MV-4-11 (cell line): ENCODE results near the gene SNAPC4.
"Not testable (repeated sequence)": the region's sequence is repeated elsewhere in the genome, so short reads cannot be mapped to it uniquely, and the experiment has no call there.

Experiments used
- DNase-seq: peaks from one replicate; lab custom pipeline; 2025; lab: John Stamatoyannopoulos, UW

SNAPC4 gene

DNA sequence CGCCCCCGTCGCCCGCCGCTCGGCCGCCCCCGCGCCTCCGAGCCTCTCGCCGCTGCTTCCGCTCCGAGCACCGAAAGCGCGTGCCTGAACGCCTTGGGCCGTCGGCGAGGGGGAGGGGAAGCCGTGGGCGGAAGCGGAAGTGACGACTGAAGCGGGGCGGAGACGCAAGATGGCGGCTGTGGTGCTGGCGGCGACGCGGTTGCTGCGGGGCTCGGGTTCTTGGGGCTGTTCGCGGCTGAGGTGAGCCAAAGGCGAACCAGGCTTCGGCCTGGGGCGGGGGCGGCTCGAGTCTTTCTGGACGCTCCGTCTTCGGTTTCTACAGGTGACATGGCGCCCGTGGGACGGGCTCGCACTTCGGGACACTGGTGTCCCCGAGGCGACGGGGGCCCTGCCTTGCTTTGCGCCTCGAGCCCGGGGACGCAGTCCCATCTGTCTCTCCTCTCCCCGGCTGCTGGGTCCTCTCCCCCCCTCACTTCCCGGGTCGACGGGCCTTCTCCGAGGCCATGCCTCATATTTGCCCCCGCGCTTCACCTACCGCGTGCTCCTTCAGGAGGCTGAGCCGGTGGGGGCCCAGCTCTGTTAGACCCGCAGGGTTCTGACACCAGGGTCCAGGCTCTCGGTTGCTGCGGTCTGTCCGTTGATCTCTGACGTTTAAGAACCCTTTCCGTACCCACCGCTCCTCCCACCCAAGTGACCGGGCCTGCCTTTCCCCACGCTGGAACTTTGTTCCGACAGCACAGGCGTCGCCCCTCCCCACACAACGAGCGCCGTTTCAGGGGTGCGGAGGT is 10.7 kb upstream of the SNAPC4 start, which contains the start of the genes ENTR1 and PMPCA:
Gene ENTR1 (minus strand): TSS at position 115 of the 788 bp plus-strand sequence. CDS start 217 bp downstream, outside the sequence.
Gene PMPCA (plus strand): TSS at position 159 of the 788 bp plus-strand sequence. CDS start 11 bp downstream, at position 170.
- peak; percentile 83 for DNase-seq

DNA sequence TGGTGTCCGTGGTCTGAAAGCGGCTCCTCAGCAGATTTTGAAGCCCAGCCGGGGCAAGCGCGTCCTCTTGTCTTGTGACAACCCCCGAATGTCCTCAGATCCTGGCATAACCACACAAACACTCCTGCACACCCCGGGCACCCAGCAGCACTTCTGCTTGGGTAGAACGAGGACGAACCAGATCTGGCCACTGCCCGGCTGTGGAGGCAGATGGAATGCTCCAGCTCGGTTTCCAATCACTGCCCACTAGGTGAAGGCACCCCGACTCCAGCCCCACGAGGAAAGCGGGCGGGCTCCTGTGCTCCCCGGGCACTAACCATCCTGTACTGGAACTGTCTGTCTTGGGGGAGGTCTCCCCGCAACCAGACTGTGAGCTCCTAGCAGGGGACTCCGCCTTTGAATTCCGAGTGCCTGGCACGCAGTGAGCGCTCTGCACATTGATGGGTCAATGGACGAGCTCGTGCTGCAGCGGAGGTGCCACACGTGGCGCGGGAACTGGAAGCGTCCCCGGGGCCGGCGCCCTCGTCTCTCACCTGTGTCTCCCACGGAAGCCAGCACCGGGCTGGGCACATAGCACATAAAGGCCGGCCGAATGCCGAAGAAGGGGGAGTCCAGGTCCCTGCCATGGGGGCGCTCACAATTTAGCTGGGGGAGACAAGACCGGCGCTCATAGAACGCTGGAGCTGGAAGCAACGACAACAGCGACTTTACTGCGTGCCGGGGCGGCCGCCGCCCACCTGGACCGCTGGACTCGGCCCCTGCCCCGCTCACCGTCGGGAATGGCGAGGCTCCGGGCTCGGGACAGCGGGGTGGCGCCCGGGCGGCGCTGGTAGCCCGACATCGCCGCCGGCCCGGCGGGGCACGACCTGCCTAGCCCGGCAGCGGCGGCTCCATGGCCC is 9.8 kb upstream of the SNAPC4 start:
- no peak for DNase-seq

DNA sequence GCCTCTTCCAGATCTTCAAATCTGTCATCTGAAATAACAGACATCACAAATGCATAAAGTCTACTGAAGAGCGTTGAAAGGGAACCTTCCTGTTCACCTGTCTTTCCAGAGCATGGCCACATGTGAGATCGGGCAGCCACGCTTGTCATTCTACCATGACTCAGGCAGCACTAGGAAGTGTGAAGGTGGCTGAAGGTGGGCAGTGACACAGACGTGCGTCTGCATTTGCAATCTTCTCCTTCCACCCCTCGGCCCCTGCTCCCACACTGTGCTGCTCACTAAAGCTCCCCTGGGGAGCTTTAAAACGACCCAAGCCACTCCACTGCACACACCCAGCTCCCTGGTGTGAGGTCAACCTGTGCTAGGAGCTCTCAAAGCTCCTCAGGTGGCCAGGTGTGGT is 7.9 kb upstream of the SNAPC4 start:
- no peak for DNase-seq

DNA sequence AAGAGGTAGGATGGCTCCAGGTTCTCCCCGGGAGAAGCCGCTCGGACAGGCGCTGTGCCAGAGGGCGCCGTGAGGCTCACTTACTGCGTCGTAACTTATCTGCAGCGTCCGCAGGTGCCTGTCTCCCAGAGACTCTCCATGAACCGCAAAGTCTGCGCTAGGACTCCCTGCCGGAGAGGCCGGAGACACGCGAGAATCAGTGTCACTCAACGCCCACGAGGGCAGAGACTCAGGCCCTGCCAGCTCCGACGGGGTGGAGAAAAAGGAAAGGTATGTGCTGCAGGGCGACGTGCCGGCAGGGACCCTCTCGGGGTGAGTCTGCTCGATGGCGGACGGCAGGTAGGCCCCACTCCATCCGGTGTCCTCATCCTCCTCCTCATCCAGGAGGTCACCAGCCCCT is 7.1 kb upstream of the SNAPC4 start:
- not testable (repeated sequence) for DNase-seq

DNA sequence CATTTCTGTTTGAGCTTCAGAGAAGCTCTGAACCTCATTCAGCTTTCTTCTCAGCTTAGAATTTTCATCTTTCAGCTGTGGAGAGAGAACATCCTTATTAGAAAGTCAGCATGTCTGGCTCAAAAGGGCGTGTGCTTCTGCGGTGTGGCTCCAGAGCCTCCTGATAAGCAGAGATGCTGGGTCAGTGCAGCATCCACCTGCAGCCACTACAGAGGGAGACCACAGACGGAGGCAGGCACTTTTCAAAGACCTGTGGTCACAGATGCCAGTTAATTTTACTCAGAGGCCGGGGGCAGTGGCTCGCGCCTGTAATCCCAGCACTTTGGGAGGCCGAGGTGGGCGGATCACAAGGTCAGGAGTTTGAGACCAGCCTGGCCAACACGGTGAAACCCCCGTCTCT is 5.9 kb upstream of the SNAPC4 start:
- not testable (repeated sequence) for DNase-seq

DNA sequence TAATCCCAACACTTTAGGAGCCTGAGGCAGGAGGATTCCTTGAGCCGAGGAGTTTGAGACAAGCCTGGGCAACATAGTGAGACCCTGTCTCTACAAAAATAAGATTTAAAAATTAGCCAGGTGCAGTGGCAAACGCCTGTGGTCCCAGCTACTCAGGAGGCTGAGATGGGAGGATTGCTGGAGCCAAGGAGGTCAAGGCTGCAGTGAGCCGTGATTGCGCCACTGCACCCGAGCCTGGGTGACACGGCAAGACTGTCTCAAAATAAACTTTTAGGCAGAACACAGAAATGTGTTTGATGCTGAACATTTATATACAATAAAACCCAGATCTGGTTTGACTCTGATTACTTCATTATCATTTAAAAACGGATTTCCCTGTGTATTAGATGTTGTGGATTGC is 5.5 kb upstream of the SNAPC4 start:
- no peak for DNase-seq

DNA sequence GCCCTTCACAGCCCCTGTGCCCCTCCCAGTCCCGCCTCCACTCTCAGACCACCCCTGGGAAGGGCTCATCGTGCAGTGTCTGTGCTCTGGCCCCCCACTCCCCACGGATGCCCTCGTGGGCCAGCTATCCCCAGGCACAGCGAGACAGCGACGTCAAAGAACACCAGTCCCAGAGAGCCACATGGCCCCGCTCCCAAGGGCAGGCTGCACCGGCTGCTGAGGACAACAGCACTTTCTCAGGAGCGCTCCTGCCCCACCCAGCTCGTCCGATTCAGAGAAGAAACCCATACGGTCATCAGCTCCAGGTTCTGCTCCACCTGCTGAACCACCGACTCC is 4.8 kb upstream of the SNAPC4 start:
- no peak for DNase-seq

DNA sequence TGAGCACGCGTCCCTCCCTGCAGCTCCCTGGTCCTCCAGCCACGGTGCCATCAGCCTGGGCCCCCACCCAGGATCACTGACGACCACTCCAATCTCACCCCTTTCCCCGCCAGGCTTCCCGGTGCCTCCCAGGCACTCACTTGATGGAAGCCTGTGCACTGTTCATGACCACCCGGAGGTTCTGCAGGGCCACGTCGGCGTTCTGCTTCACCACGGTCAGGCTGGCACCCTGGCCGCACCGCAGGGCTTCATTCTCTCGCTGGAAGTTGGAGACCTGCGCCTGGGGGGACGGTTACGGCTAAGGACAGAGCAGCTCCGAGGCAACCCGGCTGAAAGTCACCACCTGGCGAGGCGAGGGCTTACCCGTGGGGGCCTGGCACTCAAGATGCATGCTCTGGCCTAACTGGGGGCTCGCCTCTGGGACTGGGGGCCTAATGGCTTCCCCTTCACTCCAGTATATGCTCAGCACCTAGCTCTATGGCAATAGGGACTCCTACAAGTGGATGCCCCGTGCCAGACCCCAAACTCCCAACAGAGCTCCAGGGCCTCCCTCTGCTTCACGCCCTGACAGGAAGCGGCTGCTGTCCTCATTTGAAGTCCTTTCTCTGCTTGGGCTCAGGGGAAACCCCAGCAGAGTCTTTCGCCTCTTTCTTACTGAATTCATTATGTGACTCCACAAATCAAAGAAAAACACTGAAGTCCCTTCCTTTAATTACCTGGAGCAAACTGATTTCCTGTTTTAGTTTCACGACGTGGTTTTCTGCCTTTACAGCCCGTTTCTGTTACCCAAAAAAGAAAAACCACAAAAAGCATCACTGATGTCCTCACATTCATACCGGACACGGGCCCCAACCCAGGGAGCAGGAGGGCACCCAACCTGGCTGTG is 4.2 kb upstream of the SNAPC4 start:
- peak; percentile 11 for DNase-seq

DNA sequence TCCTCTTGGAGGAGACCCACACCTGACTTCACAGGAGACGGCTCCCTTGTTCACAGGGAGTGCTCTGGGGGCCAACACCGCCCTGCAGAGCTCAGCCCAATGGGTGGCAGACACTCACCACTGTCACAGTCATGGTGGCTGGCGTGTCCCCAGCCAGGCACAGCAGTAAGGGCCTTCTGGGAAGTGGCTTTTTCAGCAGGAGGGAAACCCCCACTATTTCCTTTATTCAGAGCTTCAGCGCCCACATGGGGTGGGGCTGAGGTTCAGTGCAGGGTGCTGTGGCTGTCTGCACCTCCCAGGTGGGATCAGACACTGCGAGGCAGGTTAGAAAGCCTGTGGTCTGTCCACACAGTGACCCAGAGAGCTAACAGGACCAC is 3.6 kb upstream of the SNAPC4 start:
- no peak for DNase-seq

DNA sequence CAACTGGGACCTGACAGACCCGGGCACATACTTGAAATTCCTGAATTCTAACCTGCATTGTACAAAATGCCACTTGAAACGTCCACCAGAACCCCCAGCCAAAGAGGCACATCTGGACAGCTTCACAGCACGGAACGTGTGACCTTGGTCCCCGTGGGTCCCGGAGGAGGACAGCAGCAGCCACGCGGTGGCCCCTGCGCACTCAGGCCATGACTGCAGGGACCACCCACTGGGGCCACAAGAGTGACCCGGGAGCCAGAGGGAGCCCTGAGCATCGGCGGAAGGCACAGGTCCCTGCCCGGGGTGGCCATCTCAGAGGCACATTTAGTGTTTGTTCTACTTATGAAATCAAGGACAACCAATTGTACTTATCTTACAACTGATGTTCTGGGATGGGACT is 2.1 kb upstream of the SNAPC4 start:
- DNase-seq = no peak

DNA sequence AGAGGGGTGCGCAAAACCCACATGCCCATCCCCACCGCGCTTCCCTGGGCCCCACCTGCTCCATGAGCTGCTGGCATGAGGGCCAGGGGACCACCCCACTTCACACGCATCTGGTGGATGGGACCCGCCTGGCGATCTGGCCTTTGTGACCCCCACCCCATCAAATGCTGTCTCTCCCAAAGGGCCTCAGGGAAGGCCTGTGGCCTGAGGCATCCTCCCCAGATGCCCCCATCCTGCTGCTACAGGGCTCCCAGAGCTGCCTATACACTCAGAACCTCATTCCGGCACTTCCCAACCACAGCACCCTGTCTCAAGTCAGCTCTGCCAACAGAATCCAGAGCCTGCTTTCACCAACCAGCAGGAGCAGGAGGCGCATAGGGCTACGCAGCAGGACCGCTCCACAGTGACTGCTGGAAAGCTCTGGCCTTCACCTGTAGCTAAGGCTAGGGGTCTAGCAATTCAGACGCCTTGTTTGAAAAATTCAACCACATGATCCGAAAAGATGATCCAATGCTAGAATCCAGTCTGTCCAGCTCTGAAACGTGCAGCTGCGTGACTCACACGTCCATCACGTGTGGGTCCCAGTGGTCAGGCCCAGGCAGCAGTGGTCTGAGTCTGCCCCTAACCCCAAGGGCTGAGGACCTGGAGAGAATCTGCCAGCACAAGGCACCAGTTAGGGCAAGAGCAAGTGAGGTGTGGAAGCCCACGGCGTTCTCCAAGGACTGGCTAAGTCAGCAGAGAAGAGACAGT is 1.4 kb upstream of the SNAPC4 start:
- DNase-seq = no peak

DNA sequence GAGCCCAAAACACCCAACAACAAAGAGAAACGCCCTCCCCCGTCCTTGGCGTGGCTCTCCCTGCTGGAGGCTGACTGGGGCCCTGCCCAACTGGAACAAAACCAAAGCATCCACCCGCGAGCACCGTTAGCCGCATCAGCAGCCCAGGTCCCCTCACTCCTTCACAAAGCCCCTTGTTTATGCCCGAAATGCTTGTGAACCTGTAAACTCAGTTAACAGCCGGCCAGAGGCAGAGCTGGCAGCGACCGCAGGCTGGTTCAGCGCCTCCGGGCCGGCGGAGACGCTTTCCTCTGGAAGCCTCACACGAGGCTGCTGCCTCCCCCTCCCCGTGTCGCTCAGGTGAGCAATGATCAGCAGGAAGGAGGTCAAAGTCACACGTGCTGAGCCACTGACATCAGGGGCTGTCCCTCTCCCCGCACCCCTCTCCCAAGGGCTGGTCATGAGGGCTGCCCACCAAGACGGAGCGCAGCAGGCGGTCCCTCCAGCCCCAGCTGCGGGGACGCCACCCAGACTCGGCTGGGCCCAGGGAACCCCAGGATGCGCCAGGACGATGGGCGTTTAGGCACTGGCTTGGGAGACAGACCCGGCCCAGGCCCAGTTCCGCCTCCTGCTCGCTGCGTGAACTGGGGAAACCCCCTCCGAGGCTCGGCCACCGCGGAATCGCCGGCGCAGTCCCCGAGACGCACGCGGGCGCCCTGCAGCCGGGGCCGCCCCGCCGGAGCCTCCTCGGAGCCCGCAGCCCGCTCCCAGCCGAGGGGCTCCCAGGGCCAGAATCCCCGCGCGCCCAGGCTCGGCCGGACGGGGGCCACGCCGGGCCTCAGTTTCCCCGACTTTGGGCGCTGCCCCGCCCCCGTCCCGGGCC is 563 bp downstream of the SNAPC4 start:
- no peak for DNase-seq

DNA sequence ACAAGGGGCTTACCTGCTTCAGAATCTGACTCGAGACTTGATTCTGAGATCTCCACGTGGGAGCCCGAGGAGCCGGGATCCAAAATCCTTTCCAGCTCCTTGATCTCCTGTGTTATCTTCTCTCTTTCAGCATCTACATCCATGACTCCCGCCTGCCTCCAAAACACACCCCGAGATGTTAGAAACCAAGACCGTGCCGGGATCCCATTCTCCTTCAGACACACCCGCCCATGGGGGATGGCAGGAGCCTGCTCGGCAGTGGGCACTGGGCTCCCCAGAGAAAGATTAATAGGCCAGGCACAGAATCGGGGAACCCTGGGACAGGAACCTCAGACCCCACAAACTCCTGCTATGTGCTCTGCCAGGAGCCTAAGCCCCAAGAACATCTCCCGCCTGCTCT is 1.7 kb downstream of the SNAPC4 start:
- no peak for DNase-seq

DNA sequence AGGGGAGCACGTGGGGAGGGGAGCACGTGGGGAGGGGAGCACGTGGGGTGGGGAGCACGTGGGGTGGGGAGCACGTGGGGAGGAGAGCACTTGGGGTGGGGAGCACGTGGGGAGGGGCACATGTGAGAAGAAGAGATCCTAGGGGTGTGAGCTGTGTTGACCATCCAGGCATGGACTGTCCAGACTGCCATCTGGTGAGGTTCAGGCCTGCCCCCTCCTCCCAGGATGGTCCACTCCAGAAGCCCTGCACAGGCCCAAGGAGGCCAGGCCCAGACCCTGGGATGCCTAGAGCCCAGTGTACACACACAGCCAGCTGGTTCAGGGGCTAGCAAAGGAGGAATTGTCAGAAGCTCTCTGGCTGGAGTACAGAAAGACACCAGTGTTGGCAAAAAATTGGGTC is 2.3 kb downstream of the SNAPC4 start:
- no peak for DNase-seq

DNA sequence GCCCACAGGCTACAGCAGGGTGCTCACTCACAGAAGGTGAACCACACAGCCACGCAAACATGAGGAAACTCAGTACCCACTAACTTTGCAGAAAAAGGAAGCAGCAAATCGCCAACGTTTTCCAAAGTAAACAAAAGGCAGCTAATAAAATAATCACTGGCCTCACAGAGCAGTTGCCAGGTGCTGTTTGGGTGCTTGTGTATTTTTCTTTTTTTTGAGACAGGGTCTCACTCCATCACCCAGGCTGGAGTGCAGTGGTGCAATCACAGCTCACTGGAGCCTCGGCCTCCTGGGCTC is 3.8 kb downstream of the SNAPC4 start:
- no peak for DNase-seq

DNA sequence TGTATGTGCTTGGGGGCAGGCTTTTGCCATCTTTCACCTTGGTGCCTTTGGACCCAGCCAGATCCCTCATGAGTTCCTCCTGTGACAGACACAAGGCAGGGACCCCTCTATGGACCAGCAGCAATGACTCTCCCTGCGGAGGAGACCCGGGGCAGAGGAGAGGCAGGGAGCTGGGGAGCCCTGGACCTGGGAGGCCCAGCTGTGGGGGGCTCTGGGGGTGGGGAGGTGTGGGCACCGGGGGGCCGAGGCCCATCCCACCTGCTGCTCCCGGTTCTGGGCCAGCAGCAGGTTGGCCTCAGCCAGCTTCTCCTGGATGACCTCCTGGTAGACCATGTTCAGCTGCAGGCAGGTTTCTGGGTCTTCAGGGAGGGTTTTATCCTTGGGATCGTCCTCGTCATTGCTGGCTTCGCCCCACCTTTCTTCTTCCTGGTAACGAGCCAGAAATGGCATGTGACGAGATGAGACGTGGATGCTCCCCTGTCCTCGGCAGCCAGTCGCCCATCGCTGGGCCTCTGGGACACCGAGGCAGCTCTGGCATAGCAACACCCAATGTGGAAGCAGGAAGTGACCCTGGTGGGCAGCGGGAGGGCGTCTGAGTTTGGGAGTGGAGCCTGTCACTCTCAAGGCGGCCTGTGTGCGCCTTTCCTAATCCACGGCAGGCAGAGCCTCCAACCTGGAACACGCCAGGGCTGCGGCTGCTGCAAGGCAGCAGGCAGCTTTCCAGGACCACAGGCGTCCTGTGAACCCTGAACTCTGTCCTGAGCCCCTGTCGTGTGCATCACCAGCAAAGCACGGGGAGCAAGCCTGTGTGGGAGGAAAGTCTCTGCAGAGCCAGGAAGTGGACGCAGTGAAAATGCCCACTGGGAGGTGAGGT is 4.4 kb downstream of the SNAPC4 start:
- no peak for DNase-seq

DNA sequence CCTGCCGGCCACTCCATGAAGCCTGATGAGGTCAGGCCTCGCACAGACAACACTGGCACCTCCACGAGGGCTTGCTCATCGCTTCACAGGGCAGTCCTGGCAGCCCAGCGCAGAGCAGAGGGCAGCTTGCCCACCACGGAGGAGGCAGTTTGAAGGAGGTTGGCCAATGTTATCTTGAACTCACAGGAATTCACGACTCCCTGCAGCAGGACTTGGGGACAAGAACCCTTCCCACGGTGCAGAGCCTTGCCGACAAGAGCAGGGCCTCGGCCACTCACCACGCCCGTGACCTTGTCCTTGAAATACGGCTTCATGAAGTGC is 5.0 kb downstream of the SNAPC4 start:
- no peak for DNase-seq

DNA sequence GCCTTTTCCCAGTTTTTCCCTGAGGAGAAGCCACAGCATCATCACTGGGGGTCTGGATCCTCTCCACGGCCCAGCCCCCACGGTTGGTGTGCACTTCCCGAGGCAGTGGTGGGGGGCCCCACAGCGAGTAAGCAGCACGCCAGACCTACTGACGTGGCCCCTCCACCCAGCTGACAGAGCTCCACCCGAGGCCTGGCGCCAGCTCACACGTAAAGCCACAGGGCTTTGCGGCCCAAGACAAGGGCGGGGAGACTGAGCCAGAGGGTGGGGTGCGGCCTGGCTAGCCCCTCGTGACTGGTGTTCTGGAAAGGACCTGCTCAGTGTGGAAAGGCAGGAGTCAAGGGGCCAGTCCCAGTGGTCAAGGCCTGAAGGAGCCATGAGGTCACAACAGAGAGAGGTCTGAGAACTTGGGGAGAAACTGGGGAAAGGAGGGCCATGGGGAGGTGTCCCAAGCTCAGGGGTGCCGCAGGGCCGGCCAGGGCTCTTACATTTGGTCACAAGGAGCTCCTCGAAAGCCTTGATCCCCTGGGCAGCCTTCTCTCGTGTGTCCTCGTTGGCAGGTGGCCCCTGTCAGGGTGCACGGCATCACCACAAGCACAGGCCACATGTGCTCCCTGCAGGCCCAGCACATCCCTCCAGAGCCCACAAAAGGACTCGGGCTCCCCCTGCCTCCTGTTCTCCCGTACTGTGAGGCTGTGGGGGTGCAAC is 5.5 kb downstream of the SNAPC4 start:
- no peak for DNase-seq

DNA sequence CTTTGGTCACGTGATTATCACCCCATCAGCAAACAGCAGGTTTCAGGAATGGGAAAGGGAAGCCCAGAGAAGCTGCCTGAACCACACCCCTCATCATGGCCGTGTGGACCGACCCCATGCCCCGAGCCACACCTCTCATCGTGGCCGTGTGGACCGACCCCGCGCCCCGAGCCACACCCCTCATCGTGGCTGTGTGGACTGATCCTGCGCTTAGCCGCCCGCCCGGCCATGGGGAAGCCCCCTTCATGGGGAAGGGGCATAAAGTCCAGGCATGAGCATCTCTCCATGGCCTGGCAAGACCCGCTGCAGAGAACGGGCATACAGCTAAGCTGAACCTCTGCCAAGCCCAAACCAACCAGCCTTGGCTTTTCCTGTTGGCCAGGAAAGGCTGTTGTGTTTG is 6.4 kb downstream of the SNAPC4 start:
- DNase-seq = no peak
